ENCODE measurements around the gene CHST11. TPM values are rescaled to one million over a fixed set of nuclear protein-coding genes. Genes with fewer than 3 reads are reported as not detected.

CHST11 gene
- total RNA-seq, 1 donor from 2014 or later, result 7.7 TPM

- no peaks in the 10 kb centered on the region for H3K9me3 ChIP-seq (ENCODE audit: low read depth)
- H3K27ac ChIP-seq, result no peak overlapping the region
- Mint-ChIP-seq H3K36me3 (no peaks in the 10 kb centered on the region), H3K27me3 (ENCODE audit: insufficient read depth, low read depth) (no peaks in the 10 kb centered on the region), H3K9me3 (peaks cover 2% of the 10 kb centered on the region), H3K4me3 (no peak overlapping the region), H3K4me1 (peaks cover 3% of the 10 kb centered on the region), H3K27ac (no peak overlapping the region)
- no peak for TF ChIP-seq EZH2 (IDR thresholded peaks at IDR 0.05)
- no peak for TF ChIP-seq EZH2phosphoT487 (IDR thresholded peaks at IDR 0.05)
- TF ChIP-seq CTCF (IDR thresholded peaks at IDR 0.05), result no peak
- peaks cover 12% of the 10 kb centered on the region for H3K4me1 ChIP-seq
- DNase-seq (ENCODE audit: low spot score), result no peak
- H4K20me1 ChIP-seq (ENCODE audit: low read depth), result no peaks in the 10 kb centered on the region
- H2AFZ ChIP-seq (replicated peaks), result no peak overlapping the region
- H3K27me3 ChIP-seq, result no peaks in the 10 kb centered on the region
- peaks cover 3% of the 10 kb centered on the region for H3F3A ChIP-seq (ENCODE audit: low read depth)
- no peak overlapping the region for H3K4me3 ChIP-seq
- no peaks in the 10 kb centered on the region for H3K36me3 ChIP-seq
- H3K79me2 ChIP-seq (ENCODE audit: low read depth), result no peaks in the 10 kb centered on the region
- H3K4me2 ChIP-seq, result no peak overlapping the region
- H3K9ac ChIP-seq, result no peak overlapping the region
These were observed 41.3 kb upstream of the CHST11 start for GRCh38 chr12:104415342-104415980.

- Mint-ChIP-seq H3K36me3 (no peaks in the 10 kb centered on the region), H3K4me3 (no peak overlapping the region), H3K27me3 (ENCODE audit: insufficient read depth, low read depth) (no peaks in the 10 kb centered on the region), H3K9me3 (peaks cover 2% of the 10 kb centered on the region), H3K27ac (no peak overlapping the region), H3K4me1 (peaks cover 3% of the 10 kb centered on the region)
- Histone ChIP-seq H3K36me3 (no peaks in the 10 kb centered on the region), H4K20me1 (ENCODE audit: low read depth) (no peaks in the 10 kb centered on the region), H3K4me1 (peaks cover 12% of the 10 kb centered on the region), H3K79me2 (ENCODE audit: low read depth) (no peaks in the 10 kb centered on the region), H3K9me3 (ENCODE audit: low read depth) (no peaks in the 10 kb centered on the region), H3K9ac (no peak overlapping the region), H3K27me3 (no peaks in the 10 kb centered on the region), H3K27ac (no peak overlapping the region), H3F3A (ENCODE audit: low read depth) (peaks cover 3% of the 10 kb centered on the region), H2AFZ (replicated peaks) (no peak overlapping the region), H3K4me2 (no peak overlapping the region), H3K4me3 (no peak overlapping the region)
- no peak for DNase-seq (ENCODE audit: low spot score)
- TF ChIP-seq EZH2 (IDR thresholded peaks at IDR 0.05) (no peak), CTCF (IDR thresholded peaks at IDR 0.05) (no peak), EZH2phosphoT487 (IDR thresholded peaks at IDR 0.05) (no peak)
These were observed 40.6 kb upstream of the CHST11 start for GRCh38 chr12:104416136-104416535.

- no peak for TF ChIP-seq CTCF (IDR thresholded peaks at IDR 0.05)
- no peak for TF ChIP-seq EZH2phosphoT487 (IDR thresholded peaks at IDR 0.05)
- TF ChIP-seq EZH2 (IDR thresholded peaks at IDR 0.05), result no peak
- peaks cover 12% of the 10 kb centered on the region for H3K4me1 ChIP-seq
- no peaks in the 10 kb centered on the region for H3K9me3 ChIP-seq (ENCODE audit: low read depth)
- no peak overlapping the region for H3K4me3 Mint-ChIP-seq
- H3K27me3 ChIP-seq, result no peaks in the 10 kb centered on the region
- H4K20me1 ChIP-seq (ENCODE audit: low read depth), result no peaks in the 10 kb centered on the region
- no peak for DNase-seq (ENCODE audit: low spot score)
- H3K4me2 ChIP-seq, result no peak overlapping the region
- H3F3A ChIP-seq (ENCODE audit: low read depth), result peaks cover 3% of the 10 kb centered on the region
- no peaks in the 10 kb centered on the region for H3K27me3 Mint-ChIP-seq (ENCODE audit: insufficient read depth, low read depth)
- H2AFZ ChIP-seq (replicated peaks), result no peak overlapping the region
- no peak overlapping the region for H3K27ac Mint-ChIP-seq
- no peaks in the 10 kb centered on the region for H3K36me3 ChIP-seq
- peaks cover 3% of the 10 kb centered on the region for H3K4me1 Mint-ChIP-seq
- no peak overlapping the region for H3K9ac ChIP-seq
- H3K79me2 ChIP-seq (ENCODE audit: low read depth), result no peaks in the 10 kb centered on the region
- no peak overlapping the region for H3K4me3 ChIP-seq
- H3K9me3 Mint-ChIP-seq, result peaks cover 2% of the 10 kb centered on the region
- H3K36me3 Mint-ChIP-seq, result no peaks in the 10 kb centered on the region
- no peak overlapping the region for H3K27ac ChIP-seq
These were observed 40.2 kb upstream of the CHST11 start for GRCh38 chr12:104416585-104416984.

All from neural progenitor cell (in vitro differentiated cells).